ENCODE measurements around the gene PHOSPHO1.

Gene PHOSPHO1

GRCh38 chr17:49219987-49220386 is 10.6 kb downstream of the PHOSPHO1 start:
- in situ Hi-C loops (cut with MboI; ENCODE audit: low sequenced_read_pairs), result loop anchor here (10.0 kb wide), 1 partner anchor 45 kb away; no protein-coding TSS in a partner anchor

DNA sequence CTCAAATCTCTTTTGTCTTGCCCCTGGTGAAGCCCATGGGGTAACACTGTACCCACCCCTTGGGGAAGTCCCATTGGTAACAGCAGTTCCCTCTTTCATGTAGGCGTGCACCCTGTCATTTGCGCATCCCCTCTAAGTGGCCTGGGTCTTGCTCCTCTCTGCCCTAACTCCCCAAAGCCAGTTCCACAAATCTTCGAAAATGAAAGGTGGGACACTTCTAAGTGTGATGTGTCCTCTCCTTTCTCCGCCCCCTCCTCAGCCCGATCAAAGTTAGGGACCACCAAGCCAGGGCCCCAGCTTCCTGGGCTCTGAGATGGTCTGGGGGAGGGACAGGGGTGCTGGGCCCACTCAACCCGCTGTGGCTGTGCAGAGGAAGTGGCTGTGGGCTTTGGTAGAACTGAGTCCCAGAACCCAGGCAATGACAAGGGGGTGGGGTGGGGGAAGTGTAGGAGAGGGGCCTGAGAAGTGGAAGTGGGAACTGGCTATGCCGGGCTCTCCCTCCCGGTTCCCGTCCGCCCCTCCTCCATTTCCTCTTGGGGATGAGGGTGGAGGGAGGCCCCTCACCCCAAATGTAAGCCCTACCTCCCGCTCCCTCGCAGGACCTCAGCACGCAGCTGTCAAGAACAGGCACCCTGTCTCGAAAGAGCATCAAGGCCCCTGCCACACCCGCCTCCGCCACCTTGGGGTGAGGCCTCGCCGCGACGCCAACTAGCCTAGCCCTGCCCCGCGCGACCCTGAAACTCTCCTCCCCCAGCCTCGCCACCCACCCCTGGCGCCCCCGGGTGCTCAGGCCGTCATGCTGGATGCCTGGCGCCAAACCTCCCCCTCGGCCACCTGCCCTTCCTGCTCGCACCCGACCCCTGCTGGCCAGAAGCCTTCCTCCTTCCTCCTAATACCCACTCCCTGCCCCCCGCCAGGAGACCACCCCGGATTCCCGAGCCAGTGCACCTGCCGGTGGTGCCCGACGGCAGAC is 11.4 kb downstream of the PHOSPHO1 start:
- in situ Hi-C loops (cut with MboI; ENCODE audit: low sequenced_read_pairs), result no loop called here

DNA sequence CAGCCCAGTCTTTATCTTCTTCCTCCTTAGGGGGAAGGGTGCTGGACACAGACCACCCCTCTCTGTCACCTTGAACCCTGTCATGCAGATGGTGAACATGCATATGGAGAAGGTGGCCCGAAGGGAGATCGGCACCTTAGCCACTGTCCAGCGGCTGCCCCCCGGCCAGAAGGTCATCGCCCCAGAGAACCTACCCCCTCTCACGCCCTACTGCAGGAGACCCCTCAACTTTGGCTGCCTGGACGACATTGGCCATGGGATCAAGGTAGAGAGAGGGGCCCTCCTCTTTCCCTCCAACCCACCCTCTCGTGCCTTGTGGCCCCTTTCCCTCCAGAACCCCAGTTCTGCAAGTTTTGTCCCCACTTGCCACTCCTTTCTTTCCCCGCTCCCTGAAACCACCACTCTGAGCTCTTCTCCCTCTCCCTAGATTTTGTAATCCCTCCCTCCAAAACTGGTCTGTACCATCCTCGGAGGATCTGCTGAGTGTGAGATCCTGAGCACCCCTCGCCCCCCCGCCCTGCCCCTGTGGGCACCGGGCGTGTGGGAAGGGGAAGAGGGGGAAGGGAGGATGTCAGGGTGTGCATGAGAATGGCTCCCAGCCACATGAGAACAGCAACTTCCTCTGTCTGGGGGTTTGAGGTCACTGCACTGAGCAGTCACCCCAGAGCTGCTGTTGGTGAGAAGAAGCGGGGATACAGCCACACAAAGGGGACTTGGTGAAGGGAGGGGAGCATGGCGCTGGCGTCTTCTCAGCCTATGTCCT is 12.8 kb downstream of the PHOSPHO1 start:
- in situ Hi-C loops (cut with MboI; ENCODE audit: low sequenced_read_pairs), result no loop called here

- in situ Hi-C loops (cut with MboI; ENCODE audit: low sequenced_read_pairs), result no loop called here
Measured at GRCh38 chr17:49216953-49217650, 13.5 kb downstream of the PHOSPHO1 start.

DNA sequence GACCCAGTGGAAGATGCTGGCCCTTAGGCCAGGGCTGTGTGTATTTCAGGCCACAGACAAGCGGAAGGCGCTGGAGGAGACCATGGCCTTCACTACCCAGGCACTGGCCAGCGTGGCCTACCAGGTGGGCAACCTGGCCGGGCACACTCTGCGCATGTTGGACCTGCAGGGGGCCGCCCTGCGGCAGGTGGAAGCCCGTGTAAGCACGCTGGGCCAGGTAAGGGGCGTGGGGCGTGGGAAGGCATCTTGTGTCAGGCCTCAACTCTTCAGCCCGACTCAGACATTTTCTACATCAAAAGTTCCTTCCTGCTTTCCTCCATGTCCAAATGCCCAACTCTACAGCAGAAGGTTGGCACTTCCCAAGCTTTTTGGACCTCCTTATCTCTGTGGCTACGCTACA is 14.1 kb downstream of the PHOSPHO1 start:
- in situ Hi-C loops (cut with MboI; ENCODE audit: low sequenced_read_pairs), result no loop called here

DNA sequence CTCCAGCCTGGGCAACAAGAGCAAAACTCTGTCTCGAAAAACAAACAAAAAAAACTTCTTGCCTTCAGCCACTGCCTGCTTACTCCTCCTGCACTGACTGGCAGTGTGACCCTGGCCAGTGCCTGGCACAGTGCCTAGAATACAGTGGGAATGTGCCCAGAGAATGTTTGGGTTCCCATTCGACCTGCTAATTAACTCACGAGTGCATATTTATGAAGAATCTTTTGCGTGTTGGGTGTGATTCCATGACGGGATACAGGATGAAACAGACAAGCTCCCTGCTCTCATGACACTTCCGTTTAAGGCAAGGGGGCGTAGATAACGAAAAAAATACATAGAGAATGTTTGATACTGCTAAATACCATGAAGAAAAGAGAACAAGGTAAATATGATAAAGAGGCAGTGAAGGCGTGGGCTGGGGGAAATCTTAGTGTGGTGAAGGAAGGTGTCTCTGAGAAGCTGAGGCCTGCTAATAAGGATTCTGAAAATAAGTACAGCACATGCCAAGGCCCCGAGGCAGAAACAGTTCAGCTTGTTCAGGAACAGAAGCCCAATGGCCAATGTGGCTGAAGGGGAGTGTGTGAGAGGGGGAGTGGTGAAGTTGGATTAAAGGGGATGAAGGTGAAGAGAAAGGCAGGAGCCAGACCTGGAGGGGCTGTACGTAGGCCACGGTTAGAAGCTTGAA is 15.8 kb downstream of the PHOSPHO1 start:
- in situ Hi-C loops (cut with MboI; ENCODE audit: low sequenced_read_pairs), result no loop called here

DNA sequence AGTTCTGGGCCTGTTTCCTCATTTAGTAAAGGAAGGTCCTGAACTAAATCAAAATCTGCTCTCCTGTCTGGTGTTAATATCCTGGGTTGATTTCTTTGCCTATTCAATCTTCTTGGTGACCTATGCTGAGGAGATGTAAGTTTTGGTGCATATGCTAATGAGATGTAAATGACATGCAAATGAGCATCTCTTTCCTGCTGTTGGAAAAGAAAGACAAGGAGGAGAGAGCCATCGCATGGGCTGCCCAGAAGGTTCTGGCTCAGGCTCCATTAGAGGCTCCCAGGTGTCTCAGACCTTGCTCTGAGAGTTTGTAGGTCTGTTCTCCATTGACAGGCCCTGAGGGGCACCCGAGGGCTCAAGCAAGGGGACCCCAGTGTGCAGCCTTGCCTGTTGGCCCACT is 16.7 kb downstream of the PHOSPHO1 start:
- in situ Hi-C loops (cut with MboI; ENCODE audit: low sequenced_read_pairs), result no loop called here

- in situ Hi-C loops (cut with MboI; ENCODE audit: low sequenced_read_pairs), result no loop called here
Measured at GRCh38 chr17:49213399-49213798, 17.2 kb downstream of the PHOSPHO1 start.

GRCh38 chr17:49210158-49211029 is 20.2 kb downstream of the PHOSPHO1 start, which contains the start of the genes ABI3 and GNGT2:
ABI3 (plus strand) TSS chr17:49210707; CDS start chr17:49210725, 18 bp downstream.
GNGT2 (minus strand) TSS chr17:49210574; CDS start chr17:49207422, 3,152 bp downstream.
- in situ Hi-C loops (cut with MboI; ENCODE audit: low sequenced_read_pairs), result no loop called here

DNA sequence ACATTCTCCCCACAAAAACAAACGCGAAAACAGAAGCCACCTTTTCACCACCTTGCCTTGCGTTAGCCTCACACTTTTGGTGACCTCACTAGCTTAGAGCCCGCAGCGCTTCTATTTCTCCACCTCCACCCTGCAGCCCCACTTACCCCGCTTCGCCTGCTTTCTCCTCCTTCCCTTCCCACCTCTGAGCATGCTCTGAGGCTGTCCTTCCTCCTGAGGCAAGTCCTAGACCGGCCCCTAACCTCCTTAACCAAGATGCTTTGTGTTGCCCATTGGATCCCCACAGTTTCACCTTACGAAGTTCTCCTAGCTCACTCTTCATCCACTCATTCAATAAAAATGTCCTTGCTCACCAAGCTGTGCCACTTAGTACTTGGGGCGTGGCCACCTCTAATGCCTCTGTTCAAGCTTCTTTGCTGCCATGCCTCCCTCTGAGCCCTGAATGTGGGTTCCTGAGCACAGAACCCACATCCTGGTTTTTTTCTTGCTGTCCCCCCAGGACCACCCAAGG is 21.5 kb downstream of the PHOSPHO1 start:
- in situ Hi-C loops (cut with MboI; ENCODE audit: low sequenced_read_pairs), result no loop called here

GRCh38 chr17:49204516-49204915 is 26.1 kb downstream of the PHOSPHO1 start:
- in situ Hi-C loops (cut with MboI; ENCODE audit: low sequenced_read_pairs), result no loop called here

- in situ Hi-C loops (cut with MboI; ENCODE audit: low sequenced_read_pairs), result no loop called here
Measured at GRCh38 chr17:49203796-49204195, 26.8 kb downstream of the PHOSPHO1 start.

- in situ Hi-C loops (cut with MboI; ENCODE audit: low sequenced_read_pairs), result no loop called here
Measured at GRCh38 chr17:49201481-49201927, 29.1 kb downstream of the PHOSPHO1 start.

GRCh38 chr17:49200423-49201083 is 30.0 kb downstream of the PHOSPHO1 start:
- in situ Hi-C loops (cut with MboI; ENCODE audit: low sequenced_read_pairs), result no loop called here

DNA sequence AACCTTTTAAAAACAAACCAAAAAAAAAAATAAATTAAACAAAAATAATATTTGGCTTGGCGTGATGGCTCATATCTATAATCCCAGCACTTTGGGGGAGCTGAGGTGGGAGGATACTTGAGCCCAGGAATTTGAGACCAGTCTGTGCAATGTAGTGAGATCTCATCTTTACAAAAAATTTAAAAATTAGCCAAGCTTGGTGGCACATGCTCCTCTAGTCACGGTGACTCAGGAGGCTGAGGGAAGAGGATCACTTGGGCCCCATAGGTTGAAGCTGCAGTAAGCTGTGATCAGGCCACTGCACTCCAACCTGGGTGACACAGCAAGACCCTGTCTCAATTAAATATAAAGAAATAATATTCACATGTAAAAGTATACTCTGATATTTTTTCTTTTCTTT is 32.4 kb downstream of the PHOSPHO1 start:
- in situ Hi-C loops (cut with MboI; ENCODE audit: low sequenced_read_pairs), result no loop called here

- in situ Hi-C loops (cut with MboI; ENCODE audit: low sequenced_read_pairs), result no loop called here
Measured at GRCh38 chr17:49197346-49197998, 33.1 kb downstream of the PHOSPHO1 start.

DNA sequence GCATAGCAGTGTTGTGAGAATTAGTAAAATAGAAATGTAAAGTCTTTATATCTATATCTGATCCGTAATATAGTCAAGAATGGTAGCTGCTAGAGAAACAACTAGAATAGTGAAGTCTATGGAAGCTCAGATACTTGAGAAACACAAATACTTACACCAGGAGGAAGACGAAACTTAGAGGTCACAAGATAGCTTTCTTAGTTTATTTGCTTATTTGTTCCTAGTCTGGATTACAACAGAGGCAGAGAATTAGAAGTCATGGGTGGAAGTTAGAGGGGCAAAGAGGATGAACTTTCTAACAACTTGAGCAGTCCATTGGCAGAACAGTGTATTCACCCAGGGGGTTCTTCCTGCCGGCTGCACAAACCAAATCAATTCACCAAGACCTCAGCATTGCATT is 34.1 kb downstream of the PHOSPHO1 start:
- in situ Hi-C loops (cut with MboI; ENCODE audit: low sequenced_read_pairs), result no loop called here

- in situ Hi-C loops (cut with MboI; ENCODE audit: low sequenced_read_pairs), result no loop called here
Measured at GRCh38 chr17:49195751-49196150, 34.8 kb downstream of the PHOSPHO1 start.
